Measurements from ENCODE around the gene JAKMIP1.

The JAKMIP1 gene

DNA sequence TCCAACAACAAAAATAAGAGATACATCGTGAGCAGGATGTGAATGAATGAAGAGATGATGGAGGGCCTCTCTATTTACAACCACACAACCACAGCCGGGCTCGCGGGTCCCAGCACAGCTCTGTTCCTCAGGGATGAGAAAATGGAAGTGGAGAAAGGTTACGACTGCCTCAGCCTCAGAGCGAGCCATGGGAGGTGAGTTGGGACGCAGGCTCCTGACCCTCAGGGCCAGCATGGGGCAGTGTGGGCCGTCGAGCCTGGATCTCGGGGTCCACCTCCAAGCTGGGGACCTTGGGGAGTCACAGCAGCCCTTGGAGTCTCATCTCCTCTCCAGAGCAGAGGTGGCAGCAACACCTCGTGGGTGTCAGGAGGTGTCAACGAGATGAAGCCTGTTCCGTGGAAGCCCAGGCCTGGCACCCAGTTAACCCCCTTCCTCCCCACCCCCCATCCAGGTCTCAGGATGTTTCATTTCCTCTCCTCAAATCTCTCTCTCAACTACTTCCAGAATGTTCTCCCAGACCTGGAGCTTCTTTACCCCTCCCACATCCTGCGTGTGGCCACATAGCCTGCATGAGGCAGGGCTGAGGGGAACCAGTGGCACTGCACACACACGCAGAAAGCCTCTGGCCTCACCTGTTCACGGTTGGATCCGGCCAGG lies 208.1 kb downstream of the JAKMIP1 start:
- DNase-seq (ENCODE audit: low read depth in 2 of 2), result no peak

GRCh38 chr4:5991405-5991804 lies 208.9 kb downstream of the JAKMIP1 start:
- DNase-seq (ENCODE audit: low read depth in 2 of 2), result no peak

DNA sequence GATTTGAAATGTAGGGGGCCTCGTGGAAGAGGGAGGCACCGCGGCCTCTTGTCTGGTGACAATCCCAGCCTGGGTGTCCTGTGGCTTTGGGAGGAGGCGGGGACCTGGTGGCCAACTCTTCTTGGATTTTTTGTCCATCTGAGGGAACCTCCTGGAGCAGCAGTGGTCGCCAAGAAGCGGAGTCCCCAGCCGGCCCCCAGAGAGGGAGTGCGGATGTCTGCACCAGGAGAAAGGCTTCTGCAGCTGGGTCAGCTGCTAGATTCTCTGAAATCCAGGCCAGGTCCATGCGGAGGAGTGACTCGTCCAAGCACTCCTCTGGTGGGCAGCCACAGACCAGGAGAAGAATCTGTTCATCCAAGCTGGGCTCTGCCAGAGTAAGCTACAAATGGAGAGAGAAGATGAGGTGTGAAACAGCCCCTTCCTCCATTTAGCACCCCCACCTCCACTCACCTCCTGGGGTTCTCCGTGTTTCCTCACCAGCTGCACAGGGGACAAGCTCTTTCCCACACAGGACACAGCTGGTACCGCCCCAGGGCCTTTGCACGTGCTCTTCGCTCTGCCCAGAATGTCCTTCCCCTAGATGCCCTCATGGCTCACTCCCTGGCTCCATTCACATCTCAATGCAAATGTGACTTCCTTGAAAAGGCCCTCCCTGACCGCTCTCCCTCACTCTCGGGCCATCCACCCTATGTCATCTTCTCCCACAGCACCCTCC lies 209.7 kb downstream of the JAKMIP1 start:
- no peak for DNase-seq (ENCODE audit: low read depth in 2 of 2)

DNA sequence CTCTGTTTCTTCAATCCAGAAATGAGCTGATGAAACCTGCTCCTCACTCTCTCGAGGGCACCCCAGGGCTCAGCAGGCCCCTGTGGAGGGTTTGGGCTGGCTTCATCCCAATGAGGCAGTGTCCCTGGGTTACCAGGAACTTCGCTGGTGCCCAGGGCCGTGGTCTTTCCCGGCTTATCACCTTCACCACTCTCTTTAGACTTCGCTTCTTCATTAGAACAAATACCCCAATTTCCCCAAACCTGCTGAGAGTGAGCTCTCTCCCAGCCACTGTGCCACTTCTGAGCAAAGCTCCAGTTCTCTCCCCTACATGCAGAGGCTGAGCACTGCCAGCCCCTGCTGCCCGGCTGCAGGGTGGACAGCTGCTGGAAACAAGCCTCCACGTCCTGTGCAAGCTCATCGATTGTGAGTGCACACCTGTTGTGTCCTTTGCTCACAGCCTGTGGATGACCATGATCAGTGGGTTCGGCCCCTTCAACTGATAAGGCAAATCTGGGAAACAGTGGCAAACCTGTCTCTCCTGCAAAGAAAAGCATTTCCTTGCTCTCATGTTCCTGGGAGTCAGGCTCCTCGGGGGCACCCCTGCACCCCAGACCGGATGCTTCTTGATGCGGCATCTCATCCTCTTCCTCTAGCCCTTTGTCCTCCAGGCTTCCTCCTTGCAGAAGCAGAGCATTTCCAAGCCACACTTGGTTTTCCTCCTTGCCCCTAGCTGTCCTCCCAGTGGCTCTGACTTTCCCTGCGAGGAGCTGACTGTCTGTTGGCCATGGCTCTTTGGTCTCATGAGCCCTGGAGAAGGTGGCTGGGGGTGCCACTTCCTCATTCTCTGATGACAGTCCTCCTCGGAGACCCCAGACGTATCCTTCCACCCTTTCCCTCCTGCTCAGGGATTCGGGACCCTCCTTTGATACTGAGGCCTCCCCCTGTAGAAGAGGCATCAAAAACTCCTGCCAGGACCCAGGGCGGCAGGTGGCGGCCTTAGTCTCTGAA lies 210.8 kb downstream of the JAKMIP1 start:
- DNase-seq (ENCODE audit: low read depth in 2 of 2), result no peak

GRCh38 chr4:5988086-5988845 lies 212.1 kb downstream of the JAKMIP1 start:
- DNase-seq (ENCODE audit: low read depth in 2 of 2), result no peak

- DNase-seq (ENCODE audit: low read depth in 2 of 2), result no peak
Measured at GRCh38 chr4:5984843-5985242, 215.5 kb downstream of the JAKMIP1 start.

- DNase-seq (ENCODE audit: low read depth in 2 of 2), result no peak
Measured at GRCh38 chr4:5982156-5982973, 218.0 kb downstream of the JAKMIP1 start.

GRCh38 chr4:5980436-5981155 lies 219.8 kb downstream of the JAKMIP1 start:
- DNase-seq (ENCODE audit: low read depth in 2 of 2), result no peak

DNA sequence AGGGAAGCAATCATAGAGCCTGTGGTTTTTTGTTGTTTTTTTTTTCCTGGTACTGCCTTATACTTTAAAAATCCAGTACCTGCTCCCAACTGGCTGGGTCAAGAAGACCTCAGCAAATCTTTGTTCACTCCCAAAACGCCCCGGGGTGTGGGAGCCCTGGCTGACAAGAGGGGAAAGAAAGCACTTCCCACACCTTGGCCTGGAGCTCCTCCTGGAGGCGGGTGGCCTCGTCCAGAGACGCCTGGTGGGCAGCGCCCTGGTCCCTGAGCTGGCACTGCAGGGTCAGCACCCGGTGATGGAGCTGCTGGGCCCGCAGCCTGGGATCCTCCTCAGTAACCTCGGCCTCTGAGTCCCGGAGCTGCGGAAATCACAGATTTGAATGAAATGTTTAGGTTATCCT lies 220.4 kb downstream of the JAKMIP1 start:
- DNase-seq (ENCODE audit: low read depth in 2 of 2), result no peak

DNA sequence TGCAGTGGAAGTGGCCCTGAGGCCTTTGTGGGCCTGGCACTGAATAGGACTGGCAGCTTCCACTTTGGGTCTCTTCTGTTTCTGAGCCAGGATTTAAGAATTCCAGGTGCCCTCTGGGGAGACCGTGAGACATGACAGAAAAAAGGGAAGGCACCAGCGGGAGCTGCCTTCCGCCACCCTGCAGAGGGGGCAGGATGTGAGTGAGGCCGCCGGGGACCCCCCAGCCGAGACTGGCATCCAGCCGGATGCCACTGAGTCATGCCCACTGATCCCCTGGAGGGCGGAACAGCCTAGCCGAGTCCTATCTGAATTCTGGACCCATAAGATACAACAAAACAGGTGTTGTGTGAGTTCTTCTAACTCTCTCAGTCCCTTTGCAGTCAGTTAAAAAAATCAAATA lies 223.4 kb downstream of the JAKMIP1 start:
- no peak for DNase-seq (ENCODE audit: low read depth in 2 of 2)

DNA sequence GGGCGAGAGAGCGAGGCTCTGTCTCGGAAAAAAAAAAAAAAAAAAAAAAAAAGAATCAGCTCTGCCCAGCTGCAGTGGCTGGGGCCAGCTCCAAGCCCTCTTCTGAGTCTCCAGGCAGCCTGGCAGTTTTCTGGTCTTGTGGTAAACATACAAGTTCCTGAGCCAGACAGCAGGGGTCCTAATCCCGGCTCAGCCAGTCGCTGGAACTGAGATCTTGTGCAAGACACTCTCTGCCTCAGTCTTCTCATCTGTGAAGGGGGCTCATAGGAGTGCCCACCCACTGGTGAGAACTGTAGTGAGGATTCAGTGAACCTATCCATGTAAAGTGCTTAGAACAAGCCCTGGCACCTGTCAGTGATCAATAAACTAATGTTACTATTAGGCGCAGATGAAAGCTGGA lies 223.9 kb downstream of the JAKMIP1 start:
- no peak for DNase-seq (ENCODE audit: low read depth in 2 of 2)
